ENCODE measurements around the gene SUV39H1.
A peak's percentile ranks its signal among the peaks of the same experiment; 100 is the strongest.

SUV39H1 gene

DNA sequence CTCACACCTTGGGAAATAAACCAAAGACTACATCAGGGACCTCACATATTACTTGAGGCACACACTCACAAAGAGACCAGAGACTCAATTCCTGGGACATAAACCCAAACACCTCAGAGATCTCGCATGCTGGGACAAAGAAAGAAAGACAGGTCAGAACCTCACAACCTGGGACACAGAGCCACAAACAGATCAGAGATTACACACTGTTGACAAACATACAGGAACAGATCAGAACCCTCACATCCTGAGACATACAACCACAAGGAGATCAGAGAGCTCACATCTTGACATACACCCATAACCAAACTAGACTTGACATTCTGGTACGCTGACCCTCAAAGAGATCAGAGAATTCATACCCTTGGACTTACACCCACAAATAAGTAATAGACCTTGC lies 17.3 kb downstream of the SUV39H1 start:
- DNase-seq (ENCODE audit: low spot score): no peak

DNA sequence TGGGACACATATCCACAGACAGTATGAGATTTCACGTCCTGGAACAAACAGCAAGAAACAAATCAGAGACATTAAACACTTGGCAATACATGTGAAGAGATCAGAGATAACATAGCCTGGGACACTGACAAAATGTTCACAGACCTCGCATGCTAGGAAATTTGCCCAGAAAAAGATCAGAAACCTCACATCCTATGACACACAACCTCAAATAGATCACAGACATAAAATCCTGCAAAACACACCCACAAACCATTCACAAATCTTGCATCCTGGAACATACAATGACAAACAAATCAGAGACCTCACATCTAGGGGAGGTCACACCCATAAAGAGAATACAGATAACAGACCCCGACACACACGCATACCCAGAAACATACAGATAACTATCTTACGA lies 18.0 kb downstream of the SUV39H1 start:
- DNase-seq (ENCODE audit: low spot score): no peak

DNA sequence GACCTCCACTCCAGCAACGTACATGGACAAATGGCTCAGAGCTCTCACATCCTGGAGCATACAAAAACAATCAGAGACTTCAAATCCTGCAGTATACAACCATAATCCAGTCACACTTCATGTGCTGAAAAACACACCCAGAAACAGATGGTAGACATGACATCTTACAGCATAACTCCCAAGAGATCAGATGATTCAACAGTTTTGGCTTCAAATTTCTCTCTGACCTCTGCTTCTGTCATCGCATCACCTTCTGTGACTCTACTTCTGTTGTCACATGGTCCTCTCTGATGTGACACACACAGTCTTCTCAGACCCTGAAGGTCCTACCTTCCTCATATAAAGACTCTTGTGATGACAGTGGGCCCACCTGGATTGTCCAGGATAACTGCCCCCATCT lies 18.5 kb downstream of the SUV39H1 start:
- DNase-seq (ENCODE audit: low spot score): no peak

DNA sequence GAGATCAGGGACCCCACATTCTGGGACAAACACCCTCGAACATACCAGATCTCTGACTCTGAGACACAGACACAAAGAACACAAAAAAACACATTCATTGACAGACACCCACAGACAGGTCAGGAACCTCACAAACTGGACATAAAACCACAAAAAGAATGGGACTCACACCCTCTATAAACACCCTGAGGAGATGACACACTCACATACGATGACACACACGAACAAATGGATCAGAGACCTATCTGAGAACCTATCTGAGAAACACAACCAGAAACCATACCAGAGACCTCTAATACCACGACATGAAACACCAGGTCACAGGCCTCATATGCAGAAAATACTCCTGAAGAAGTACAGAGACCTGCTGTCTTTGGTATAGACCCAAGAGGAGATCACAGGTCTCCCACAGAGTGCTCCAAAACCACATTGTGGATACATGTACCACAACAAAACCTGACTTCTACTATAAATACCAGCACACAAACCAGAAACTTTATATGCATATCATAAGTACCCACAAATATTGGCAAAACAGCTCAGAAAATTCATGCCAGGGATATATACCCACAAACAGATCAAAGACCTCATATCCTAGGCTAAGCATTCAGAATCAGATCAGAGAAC lies 19.5 kb downstream of the SUV39H1 start:
- no peak for DNase-seq (ENCODE audit: low spot score)

DNA sequence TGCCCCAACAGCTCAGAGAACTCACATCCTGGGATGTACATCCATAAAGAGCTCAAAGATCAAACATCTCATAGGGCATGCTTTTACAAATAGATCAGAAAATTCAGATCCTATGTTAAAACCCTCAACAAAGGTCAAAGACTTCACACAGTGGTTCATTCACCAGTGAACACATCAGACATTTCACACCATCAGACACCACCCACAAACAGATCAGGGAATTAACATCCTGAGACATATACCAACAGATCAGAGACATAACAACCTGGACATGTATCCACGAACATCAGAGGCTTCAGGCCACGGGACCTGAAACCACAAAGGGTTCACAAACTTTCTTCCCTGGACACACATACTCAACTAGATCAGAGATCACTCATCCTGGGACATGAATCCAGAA lies 23.4 kb downstream of the SUV39H1 start:
- no peak for DNase-seq (ENCODE audit: low spot score)

DNA sequence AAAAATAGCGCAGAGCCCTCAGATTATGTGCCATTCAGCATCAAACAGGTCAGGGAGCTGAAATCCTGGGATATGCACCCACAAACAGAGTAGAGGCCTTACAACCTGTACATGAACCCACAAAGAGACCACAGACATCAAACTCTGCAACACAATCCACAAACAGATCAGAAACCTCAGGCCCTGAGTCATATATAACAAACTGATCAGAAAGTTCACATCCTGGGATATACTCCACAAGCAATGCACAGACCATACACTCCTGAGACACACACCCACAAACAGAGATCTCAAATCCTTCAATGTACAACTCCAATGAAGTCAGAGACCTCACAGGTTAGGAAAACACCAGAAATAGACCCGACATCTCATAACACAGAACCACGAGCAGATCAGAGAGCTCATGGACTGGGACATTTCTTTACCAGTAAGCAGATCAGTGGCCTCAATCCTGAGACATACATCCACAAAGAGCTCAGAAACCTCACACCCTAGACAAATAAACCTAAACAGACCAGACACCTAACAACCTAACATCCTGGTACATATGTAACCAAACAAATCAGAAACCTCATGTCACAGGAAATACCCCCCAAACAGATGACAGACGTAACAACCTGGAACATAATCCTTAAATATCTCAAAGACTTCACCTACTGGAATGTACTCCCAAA lies 24.2 kb downstream of the SUV39H1 start:
- DNase-seq (ENCODE audit: low spot score): no peak

DNA sequence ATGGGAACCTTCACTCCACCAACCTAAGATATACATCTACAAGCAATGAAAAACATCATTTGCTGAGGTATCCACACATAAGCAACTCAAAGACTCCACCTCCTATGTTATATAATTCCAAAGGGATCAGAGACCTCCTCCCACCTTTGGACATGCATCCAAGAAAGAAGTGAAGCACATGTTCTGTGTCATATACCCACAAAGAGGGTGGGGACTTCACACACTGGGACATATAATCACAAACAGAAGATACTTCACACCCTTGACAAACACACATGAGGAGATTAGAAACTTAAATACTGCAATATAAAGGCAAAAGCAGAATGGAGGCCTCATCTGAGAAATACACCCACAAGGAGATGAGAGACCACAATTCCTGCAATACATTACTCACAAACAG lies 25.4 kb downstream of the SUV39H1 start:
- DNase-seq (ENCODE audit: low spot score): no peak

DNA sequence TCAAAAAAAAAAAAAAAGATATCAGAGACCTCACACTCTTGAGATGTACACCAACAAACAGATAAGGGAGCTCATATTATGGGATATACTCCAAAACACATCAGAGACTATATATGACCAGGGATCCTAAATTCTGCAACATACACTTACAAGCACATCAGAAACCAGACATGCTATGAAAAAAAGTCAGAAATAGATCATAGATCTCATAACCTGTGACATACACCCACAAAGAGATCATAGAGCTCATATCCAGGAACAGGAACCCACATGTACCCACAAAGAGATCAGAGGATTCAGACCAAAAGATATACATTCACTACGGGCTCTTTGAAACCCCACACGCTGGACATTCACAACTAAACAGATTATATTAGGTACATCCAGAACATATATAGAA lies 30.1 kb downstream of the SUV39H1 start:
- DNase-seq (ENCODE audit: low spot score): no peak

DNA sequence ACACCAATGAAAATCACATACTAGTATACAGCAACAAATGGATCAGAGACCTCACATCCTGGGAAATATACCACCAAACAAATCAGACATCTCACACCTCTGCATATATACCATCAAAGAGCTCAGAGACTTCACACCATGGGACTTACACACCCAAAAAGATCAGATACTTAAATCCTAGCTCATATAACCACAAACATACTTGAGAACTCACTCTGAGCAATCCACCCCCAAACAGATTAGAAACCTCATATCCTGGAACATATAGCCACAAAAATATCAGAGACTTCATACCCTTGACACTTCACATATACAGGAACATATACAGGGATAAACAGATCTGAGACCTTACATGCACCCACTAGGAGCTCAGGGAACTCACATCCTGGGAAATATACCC lies 32.1 kb downstream of the SUV39H1 start:
- no peak for DNase-seq (ENCODE audit: low spot score)

DNA sequence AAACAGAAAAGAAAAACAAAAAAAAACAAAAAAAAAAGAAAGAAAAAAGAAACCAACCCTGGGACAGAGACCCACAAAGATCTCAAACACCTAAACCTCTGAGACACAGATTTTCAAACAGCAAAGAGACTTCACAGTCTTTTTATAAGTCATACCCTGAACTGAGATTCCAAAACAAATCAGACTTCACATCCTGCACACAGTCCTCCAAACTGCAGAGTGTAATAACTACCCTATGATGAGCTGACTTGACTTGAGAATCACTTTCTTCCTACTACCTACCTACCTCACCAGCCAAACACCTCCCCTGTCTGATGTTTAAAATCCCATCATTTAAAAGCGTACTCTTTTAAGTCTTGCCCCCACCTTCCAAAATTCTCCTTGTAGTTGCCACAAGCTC lies 39.8 kb downstream of the SUV39H1 start:
- no peak for DNase-seq (ENCODE audit: low spot score)

DNA sequence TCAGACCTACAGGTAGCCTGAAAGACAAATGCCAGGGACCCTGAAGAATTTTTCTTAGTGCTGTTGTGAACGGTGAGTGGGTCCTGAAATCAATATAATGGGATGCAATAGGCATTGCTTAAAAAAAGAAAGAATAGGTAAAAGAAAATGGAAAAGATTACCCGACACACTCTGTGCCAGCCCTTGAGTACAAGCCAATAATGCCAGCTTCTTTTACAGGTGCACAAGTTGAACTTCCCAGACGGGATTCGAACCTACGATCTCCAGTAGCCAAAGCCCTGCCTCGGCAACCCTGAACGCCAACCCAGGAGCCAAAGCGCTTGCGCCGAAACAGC lies 40.3 kb downstream of the SUV39H1 start:
- DNase-seq (ENCODE audit: low spot score): no peak

DNA sequence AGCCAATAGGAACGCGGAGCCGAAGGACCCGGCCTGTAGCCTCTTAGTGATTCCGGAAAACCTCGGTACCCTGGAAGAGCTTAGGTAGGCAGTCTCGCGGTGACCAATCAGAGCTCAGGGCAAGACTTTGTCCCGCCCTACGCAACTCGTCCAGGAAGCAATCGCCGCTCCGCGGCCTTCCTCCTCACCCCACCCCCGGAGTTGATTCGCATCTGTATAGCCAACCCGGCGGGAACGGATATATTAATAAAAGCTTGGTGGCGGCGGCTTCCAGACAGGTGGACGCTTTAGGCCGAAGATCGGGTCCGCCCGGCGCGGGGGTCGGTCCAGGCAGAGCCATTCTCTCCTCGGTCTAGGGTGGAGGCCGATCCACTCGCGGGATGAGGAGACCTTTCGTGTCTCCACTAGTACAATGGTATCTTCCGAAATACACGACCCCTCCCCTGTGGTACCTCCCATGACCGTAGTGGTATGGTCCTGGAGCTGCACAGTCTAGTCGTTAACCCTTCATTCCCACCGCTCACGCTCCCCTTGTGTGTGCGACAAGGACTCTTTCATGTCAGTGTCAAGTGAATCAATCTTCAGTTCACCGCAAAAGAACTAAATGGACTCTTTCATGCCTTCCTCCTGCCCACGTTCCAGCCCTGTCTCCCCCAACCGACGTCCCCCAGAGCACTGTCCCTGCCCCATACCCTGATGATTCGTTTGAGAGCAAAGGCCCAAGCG lies 40.8 kb downstream of the SUV39H1 start:
- peak; percentile 97 for DNase-seq (ENCODE audit: low spot score)

DNA sequence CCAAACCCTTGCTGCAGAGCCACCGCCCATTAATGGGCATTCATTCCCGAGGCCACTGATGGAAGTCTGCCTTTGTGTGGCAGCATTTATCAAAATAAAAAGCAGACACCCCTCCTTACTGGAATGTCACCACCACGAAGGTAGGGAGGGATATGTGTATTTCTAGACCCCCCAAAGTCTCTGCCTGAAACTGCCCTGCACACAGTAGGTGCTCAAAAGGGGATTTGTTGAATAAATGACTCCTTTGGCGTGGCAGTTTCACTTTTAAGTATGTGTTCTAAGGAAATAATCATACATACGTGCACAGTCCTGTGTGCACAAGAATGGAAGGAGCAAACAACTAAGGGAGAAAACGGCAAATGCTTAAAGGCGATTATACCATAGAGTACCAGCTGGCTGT lies 41.4 kb downstream of the SUV39H1 start:
- DNase-seq (ENCODE audit: low spot score): no peak

DNA sequence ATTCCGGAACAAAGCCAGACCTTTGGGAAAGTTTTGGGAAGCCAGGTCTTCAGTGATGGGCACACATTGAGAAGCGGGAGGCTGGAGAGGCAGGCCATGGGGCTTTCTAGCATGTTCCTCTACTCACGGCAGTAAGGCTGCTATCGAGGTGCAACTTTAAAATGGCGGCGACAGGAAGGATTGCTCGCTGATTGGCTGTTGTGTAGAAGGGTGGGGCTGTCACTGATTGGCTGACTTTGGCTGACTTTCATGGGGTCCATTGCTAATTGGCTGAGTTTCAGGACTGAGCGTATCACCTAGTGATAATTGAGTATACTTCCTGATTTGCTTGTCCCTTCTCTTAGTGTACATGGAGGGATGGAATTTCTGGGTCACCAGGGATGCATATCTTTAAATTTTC lies 45.3 kb downstream of the SUV39H1 start:
- no peak for DNase-seq (ENCODE audit: low spot score)

DNA sequence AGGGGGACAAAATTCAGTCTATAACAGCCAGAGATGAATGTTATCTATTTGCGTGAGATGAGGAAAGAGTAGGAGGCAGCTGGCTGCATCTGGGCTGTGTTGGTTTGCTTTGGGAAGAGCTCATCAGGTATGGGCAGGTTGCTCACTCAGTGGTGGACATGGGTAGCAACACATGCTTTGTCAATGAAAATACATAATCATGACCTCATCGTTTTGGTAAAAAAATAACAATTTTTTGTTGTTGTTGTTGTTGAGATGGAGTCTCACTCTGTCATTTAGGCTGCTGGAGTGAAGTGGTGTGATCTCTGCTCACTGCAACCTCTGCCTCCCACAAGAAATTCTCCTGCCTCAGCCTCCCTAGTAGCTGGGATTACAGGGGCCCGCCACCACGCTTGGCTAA lies 48.7 kb downstream of the SUV39H1 start:
- no peak for DNase-seq (ENCODE audit: low spot score)

DNA sequence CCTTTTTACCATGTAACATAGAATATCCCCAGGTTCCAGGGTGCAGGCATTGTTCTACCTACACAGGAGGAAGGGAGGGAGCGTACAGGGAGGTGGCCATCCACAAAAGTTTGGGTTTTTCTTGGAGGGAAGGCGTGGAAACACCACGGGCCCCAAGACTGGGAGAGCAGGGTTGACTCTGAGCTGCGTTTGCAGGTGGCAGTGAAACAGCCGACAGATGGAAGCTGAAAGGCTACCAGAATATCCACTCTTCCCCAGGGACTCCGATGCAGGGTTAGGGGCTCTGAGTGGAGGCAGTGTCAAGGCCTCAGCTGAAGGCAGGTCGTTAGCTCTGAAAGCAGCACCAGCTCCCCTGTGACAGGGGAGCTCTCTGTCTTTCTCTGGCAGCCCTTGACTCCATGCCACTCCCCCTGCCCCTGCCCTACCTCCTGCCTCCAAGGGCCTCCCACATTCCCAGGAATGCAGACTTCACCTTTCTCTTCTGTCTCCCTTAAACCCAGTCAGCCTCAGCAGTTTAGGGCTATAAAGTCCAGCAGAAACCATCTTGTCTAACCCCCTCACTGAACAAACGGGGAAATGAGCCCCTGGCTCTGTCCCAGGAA lies 51.0 kb downstream of the SUV39H1 start:
- no peak for DNase-seq (ENCODE audit: low spot score)

DNA sequence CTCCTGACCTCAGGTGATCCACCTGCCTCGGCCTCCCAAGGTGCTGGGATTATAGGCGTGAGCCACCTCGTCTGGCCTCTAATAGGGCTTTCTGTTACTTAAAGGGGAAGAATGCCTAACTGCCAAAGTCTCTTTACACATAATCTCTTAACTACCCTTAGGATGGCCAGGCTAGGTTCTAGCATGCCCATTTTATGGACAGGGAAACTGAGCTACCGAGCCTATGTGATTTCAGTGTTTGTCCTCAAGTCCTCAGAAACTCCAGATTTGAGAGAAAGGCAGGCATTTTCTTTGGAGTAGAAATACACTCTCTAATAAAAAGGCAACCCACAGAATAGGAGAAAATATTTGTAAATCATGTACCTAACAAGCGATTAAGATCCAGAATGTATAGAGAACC lies 52.6 kb downstream of the SUV39H1 start:
- no peak for DNase-seq (ENCODE audit: low spot score)

DNA sequence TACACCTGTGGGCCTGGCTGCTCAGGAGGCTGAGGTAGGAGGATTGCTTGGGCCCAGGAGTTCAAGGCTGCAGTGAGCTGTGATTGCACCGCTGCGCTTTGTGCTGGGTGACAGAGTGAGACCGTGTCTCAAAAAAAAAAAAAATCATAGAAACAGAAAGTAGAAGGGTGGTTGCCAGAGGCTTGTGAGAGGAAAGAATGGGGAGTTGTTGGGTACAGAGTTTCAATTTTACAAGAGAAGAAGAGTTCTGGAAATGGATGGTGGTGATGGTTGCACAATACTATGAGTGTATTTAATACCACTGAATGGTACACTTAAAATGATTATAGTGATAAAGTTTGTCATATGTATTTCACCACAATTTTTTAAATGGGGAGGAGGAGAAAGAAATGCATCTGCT lies 54.8 kb downstream of the SUV39H1 start:
- no peak for DNase-seq (ENCODE audit: low spot score)

DNA sequence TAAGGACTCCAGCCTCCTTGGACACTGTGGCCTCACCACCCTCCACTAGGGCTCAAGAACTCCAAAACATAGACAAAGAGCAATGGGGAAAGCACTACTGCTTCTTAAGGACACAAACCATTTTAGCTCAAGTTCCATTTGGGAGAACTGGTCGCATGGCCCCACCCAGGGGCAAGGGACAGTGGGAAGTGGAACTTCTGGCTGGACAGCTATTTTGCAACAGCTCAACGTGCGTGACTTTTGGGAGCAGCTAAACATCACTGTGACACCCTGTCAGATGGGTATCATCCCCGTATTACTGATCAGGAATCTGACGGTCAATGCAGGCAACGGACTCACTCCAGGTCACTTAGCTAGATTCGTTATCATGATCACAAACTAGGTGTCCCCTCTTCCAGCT lies 56.0 kb downstream of the SUV39H1 start:
- no peak for DNase-seq (ENCODE audit: low spot score)

DNA sequence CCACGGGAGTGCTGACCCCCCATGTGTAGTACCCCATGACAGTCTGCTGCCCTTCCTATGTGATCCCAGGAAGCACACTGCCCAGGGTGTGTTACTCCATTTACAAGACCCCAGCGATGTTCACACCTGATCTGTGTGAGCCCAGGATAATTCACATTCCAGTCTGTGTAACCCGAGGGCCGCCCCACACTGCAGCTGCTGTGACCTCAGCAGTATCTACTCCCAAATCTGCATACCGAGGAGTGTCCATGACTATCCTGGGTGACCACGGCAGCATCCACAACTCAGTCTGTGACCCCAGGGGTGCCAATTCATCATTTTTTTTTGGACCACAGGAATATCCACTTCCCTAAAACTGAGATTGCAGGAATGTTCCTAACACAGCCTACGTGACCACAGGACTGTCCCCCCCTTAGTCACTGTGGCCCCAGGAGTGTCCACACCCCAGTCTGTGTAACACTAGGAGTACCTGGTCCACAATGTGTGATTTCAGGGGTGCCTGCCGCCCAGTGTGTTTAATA lies 57.2 kb downstream of the SUV39H1 start:
- no peak for DNase-seq (ENCODE audit: low spot score)

DNA sequence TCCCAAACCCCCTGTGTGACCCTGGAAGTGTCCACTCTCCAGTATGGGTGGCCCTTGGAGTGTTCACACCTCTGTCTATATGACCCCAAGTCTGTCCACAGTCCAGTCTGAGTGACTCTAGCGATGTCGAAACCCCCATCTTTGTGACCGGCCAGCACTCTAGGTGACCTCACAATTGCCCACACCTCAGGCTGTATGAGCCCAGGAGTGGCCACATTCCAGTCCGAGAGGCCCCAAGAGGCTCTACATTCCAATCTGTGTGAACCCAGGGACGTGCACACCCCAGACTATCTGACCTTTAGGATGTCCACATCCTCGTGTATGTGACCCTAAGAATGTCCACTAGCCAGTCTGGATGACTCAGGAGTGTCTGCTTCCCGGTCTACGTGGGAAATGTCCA lies 57.7 kb downstream of the SUV39H1 start:
- no peak for DNase-seq (ENCODE audit: low spot score)

All from cerebellar cortex (tissue), 1 donor.